ENCODE measurements around the gene CDC42BPB.

The CDC42BPB gene

GRCh38 chr14:102935756-102936155, 121.6 kb downstream of the CDC42BPB start:
- no peak overlapping the region for H3K4me3 ChIP-seq (ENCODE audit: low read depth, low read length)
- no peaks in the 10 kb centered on the region for H3K27me3 ChIP-seq (replicated peaks)
- H3K36me3 ChIP-seq (replicated peaks): peaks cover 52% of the 10 kb centered on the region
- no peak for DNase-seq
- in situ Hi-C loops (cut with HindIII; ENCODE audit: low pct_ligation_motif_present, low sequenced_read_pairs): no loop called here
- H3K27ac ChIP-seq: no peak overlapping the region
- no peak for TF ChIP-seq CTCF (IDR thresholded peaks at IDR 0.05; ENCODE audit: low read depth, low read length, missing control alignments)

GRCh38 chr14:102933618-102934231, 123.6 kb downstream of the CDC42BPB start:
- Histone ChIP-seq H3K36me3 (replicated peaks) (peaks cover 34% of the 10 kb centered on the region), H3K27me3 (replicated peaks) (peaks cover 14% of the 10 kb centered on the region), H3K27ac (no peak overlapping the region), H3K4me3 (ENCODE audit: low read depth, low read length) (no peak overlapping the region)
- in situ Hi-C loops (cut with HindIII; ENCODE audit: low pct_ligation_motif_present, low sequenced_read_pairs): no loop called here
- TF ChIP-seq CTCF (IDR thresholded peaks at IDR 0.05; ENCODE audit: low read depth, low read length, missing control alignments): no peak
- no peak for DNase-seq

GRCh38 chr14:102932484-102933248, 124.7 kb downstream of the CDC42BPB start:
- in situ Hi-C loops (cut with HindIII; ENCODE audit: low pct_ligation_motif_present, low sequenced_read_pairs): no loop called here
- TF ChIP-seq CTCF (IDR thresholded peaks at IDR 0.05; ENCODE audit: low read depth, low read length, missing control alignments): no peak
- no peak for DNase-seq
- Histone ChIP-seq H3K4me3 (ENCODE audit: low read depth, low read length) (no peak overlapping the region), H3K27ac (no peak overlapping the region), H3K27me3 (replicated peaks) (peaks cover 21% of the 10 kb centered on the region), H3K36me3 (replicated peaks) (peaks cover 24% of the 10 kb centered on the region)

- DNase-seq: no peak
- H3K27ac ChIP-seq: no peak overlapping the region
- H3K27me3 ChIP-seq (replicated peaks): peaks cover 21% of the 10 kb centered on the region
- peaks cover 20% of the 10 kb centered on the region for H3K36me3 ChIP-seq (replicated peaks)
- in situ Hi-C loops (cut with HindIII; ENCODE audit: low pct_ligation_motif_present, low sequenced_read_pairs): no loop called here
- TF ChIP-seq CTCF (IDR thresholded peaks at IDR 0.05; ENCODE audit: low read depth, low read length, missing control alignments): no peak
- H3K4me3 ChIP-seq (ENCODE audit: low read depth, low read length): no peak overlapping the region
These were observed 125.6 kb downstream of the CDC42BPB start for GRCh38 chr14:102931580-102932285.

- no peak overlapping the region for H3K27ac ChIP-seq
- H3K27me3 ChIP-seq (replicated peaks): peaks cover 21% of the 10 kb centered on the region
- TF ChIP-seq CTCF (IDR thresholded peaks at IDR 0.05; ENCODE audit: low read depth, low read length, missing control alignments): no peak
- in situ Hi-C loops (cut with HindIII; ENCODE audit: low pct_ligation_motif_present, low sequenced_read_pairs): no loop called here
- H3K4me3 ChIP-seq (ENCODE audit: low read depth, low read length): no peak overlapping the region
- peak; percentile 52 for DNase-seq
- peaks cover 13% of the 10 kb centered on the region for H3K36me3 ChIP-seq (replicated peaks)
These were observed 126.4 kb downstream of the CDC42BPB start for GRCh38 chr14:102930753-102931579.
